NCI-H748 (cell line): Measurements from ENCODE around the gene DUS3L.
"Not testable (repeated sequence)": the region's sequence is repeated elsewhere in the genome, so short reads cannot be mapped to it uniquely, and the experiment has no call there.

ENCODE experiments used
- DNase-seq: peaks from one replicate; lab custom pipeline; 2025; ENCODE audit not compliant: unreplicated experiment; lab: John Stamatoyannopoulos, UW

The DUS3L gene

DNA sequence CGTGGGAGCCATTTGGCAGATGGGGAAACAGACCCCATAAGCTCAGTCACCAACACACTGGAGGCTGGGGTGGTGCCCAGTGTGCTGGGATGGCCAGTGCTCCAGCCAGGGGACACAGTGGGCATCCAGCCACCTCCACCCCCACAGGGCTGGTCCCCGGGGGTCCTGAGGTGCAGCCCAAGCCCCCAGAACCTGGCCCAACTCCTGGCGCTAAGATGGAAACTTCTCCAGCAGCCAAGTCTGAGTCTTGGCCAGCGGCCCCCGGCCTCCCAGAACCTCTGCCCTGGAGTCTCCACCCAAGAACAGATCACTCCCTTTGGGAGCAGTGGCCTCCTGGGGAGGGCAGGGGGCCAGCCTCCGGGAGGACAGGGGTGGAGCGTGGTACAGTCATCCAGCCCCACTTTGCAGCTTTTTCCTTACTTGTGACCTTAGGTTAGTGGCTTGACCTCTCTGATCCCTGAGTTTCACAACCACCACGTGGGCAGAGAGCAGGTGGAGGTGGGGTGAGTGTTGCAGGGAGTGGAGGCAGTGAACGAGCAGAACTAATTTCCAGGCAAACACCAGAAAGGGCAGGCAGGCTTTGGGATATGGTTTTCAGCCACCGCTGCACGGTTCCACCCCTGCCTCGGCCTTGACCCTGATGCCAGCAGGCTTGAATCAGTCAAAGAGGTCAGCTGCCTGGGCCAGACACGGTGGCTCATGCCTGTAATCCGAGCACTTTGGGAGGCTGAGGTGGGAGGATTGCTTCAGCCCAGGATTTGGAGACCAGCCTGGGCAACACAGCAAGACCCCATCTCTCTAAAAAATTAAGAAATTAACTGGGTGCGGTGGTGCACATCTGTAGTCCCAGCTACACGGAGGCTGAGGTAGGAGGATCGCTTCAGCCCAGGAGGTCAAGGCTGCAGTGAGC lies 9.7 kb upstream of the DUS3L start:
- no peak for DNase-seq

GRCh38 chr19:5799247-5800241 lies 8.6 kb upstream of the DUS3L start:
- no peak for DNase-seq

GRCh38 chr19:5798244-5798643 lies 7.3 kb upstream of the DUS3L start:
- no peak for DNase-seq

DNA sequence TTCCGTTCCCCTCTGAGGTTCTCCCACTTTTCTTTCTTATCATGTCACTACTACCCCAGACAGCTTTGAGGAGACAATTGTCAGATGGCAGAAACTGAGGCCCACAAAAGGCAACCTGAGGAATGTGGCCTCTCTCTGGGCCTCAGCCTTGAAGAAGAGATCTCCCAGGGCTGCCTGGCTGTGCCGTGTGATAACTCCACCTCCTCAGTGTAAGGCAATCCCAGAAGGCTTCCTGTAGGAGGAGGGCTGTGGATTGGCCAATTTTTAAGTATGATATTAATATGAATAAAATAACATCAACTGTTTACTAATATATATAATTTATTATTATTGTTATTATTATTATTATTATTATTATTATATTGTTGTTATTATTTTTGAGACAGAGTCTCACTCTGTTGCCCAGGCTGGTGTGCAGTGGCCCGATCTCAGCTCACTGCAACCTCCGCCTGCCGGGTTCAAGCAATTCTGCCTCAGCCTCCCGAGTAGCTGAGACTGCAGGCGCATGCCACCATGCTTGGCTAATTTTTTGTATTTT lies 4.5 kb upstream of the DUS3L start:
- no peak for DNase-seq

- DNase-seq: no peak
These were observed 2.2 kb upstream of the DUS3L start for GRCh38 chr19:5793188-5793587.

- no peak for DNase-seq
These were observed 1.3 kb upstream of the DUS3L start for GRCh38 chr19:5792224-5792623.

DNA sequence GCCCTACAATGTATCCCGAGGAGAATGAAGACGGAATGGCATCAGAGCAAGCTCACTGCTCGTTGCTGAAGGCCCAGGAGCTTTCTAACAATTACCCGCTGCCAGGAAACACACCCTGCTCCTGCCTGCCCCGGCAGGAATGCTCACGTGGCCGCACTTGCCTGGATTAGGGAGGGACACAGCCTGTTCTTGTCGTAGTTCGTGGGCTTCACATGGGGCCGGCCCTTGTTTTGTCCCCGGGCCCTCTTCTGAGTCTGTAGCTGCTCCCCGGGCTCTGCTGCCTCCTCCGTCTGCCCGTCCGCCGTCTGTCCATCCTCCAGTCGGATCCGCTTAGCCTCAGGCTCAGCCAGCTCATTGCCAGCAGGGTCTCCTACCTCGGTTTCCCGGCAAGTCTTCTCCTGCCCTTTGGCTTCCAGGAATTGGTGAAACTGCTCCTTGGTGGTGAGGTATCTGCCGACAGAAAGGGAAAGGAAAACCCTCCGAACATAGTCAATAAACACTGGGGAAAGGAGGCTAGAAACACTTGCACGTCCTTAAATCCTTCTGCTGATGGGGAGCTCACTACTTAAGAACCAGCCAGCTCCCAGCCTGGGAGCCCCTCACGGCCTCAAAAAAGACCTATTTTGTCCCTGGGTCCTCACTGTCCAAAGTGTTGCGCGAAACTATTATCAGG lies 941 bp downstream of the DUS3L start:
- no peak for DNase-seq

GRCh38 chr19:5789351-5789761 lies 1.6 kb downstream of the DUS3L start:
- DNase-seq: no peak

- no peak for DNase-seq
These were observed 2.5 kb downstream of the DUS3L start for GRCh38 chr19:5788422-5788821.

- DNase-seq: no peak
These were observed 3.4 kb downstream of the DUS3L start for GRCh38 chr19:5787409-5788182.

- no peak for DNase-seq
These were observed 4.2 kb downstream of the DUS3L start for GRCh38 chr19:5786593-5787408.

- no peak for DNase-seq
These were observed 5.5 kb downstream of the DUS3L start for GRCh38 chr19:5785423-5785822.

GRCh38 chr19:5784581-5785147 lies 6.3 kb downstream of the DUS3L start, which contains the start of gene PRR22:
TSS of gene PRR22 (minus strand) at chr19:5784746. CDS start at chr19:5784660, 86 bp downstream.
- DNase-seq: no peak

DNA sequence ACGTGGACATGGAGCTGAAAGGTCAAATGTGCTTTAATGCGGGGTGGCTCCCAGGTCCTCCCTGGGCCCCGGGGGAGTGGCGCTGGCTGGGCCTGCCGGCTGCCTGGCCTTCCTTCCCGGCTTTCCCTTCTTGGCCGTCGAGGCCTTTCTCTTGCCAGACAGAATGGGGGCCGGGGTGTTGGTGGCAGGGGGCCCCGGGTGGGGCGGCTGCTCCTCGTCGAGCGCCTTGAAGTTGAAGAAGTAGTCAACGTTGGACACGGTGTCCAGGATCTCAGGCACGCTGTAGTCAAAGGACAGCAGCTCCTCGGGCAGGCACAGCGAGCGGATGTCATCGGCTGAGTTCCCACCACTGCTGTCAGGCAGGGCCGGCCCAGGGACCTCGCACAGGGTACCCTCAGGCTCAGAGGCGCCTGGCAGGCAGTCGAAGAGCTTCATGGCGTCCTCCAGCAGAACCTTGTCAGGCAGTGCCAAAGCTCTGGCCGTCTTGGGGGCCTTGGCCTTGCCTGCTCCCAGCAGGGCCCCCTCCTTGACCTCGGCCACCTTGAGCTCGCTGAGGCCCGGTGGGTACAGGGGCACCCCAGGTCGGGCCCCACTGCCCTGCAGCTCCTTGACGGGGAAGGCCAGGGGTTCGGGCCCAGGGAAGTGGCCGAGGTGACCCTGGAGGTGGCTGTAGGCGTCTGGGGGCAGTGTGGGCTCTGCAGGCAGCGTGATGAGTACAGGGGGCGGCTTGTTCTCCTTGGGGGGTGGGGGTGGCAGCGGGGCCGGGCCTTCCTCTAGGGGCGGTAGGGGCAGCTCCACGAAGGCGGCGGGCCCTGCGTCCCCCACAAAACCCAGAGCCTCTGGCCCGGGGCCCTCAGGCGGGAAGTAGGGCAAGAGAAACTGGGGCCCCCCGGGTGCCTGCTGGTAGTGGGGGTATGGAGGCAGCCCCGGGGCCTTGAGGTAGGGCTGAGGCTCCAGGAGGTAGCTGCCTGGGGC lies 7.7 kb downstream of the DUS3L start:
- DNase-seq: no peak

DNA sequence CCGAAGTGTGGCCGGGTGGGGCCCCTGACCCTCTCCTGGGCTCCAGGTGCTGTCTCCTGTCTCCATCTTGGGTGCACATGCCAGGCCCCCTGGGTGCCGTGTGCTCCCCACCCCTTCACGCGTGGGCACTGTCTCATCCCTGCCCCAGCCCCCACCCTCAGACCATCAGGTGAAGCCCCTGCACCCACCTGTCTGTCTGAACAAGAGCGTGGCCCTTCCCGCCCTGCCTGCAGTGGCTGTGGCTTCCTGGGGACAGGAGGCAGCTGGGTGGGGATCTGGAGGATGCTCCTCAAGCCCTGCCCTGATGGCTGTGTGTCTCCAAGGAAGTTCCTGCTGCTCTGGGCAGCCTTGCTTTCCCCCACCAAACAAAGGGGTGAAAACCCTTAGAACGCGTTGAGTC lies 8.6 kb downstream of the DUS3L start:
- DNase-seq: no peak

GRCh38 chr19:5780916-5781315 lies 10.0 kb downstream of the DUS3L start:
- DNase-seq: not testable (repeated sequence)

- no peak for DNase-seq
These were observed 12.6 kb downstream of the DUS3L start for GRCh38 chr19:5778402-5778801.
